ENCODE measurements around the gene KCNK4.
A peak's percentile ranks its signal among the peaks of the same experiment; 100 is the strongest.

KCNK4 gene

DNA sequence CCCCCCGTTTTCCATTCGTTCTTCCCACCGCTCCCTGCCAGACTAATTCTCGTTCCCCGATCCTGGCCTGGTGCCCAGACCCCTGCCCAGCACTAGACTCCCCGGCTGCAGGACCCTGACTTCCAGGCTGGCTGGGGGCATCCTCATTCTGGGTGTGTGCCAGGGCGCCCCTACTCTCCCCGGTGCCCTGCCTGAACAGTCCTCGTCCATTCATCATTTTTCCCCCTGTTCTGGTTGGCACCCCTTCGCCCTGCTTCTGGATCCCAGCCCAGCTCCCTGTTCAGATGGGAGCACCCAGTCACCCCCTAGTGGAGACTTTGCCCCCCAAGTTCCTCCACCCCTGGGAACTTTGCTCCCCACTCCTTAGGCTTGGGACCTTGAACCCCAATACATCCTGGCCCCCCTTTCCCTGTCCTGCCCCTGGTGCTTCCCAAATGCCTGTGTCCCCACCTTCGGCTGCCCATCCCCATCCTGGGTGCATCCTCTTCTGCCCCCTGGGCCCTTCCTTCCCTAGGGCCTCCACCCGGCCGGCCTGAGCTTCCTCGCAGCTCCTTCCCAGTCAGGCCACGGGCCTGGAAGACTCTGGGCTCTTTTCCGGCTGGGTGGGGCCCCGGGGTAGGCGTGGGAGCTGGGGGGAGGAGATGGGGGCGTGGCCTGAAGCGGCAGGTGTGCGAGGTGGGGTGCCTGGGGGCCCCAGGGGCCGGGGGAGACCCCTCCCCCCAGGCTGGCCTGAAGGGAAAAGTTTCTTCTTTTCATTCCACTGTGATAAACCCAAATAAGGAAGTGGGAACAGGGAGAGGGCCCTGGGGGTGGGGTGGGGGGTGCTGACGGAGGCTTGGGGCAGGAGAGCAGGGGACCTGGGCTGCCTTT lies 38.9 kb upstream of the KCNK4 start:
- peak; percentile 50 for DNase-seq (ENCODE audit: extremely low spot score)
- ChIA-PET POLR2A (interaction anchor here (0.9 to 1.3 kb wide), 2 partner anchors 11 to 19 kb away, joined by 3 to 4 read pairs; no protein-coding TSS in a partner anchor), CTCF (interaction anchor here (0.8 to 4.6 kb wide), 15 partner anchors 8 to 65 kb away, joined by 3 to 134 read pairs (median 4); partner anchors contain the start of genes BAD, CATSPERZ, FERMT3 and FKBP2)
- TF ChIP-seq, protein P1, sequence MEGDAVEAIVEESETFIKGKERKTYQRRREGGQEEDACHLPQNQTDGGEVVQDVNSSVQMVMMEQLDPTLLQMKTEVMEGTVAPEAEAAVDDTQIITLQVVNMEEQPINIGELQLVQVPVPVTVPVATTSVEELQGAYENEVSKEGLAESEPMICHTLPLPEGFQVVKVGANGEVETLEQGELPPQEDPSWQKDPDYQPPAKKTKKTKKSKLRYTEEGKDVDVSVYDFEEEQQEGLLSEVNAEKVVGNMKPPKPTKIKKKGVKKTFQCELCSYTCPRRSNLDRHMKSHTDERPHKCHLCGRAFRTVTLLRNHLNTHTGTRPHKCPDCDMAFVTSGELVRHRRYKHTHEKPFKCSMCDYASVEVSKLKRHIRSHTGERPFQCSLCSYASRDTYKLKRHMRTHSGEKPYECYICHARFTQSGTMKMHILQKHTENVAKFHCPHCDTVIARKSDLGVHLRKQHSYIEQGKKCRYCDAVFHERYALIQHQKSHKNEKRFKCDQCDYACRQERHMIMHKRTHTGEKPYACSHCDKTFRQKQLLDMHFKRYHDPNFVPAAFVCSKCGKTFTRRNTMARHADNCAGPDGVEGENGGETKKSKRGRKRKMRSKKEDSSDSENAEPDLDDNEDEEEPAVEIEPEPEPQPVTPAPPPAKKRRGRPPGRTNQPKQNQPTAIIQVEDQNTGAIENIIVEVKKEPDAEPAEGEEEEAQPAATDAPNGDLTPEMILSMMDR (IDR thresholded peaks at IDR 0.05; ENCODE audit: control extremely low read depth, extremely low read depth, low read depth, missing control alignments): peak; percentile 31

DNA sequence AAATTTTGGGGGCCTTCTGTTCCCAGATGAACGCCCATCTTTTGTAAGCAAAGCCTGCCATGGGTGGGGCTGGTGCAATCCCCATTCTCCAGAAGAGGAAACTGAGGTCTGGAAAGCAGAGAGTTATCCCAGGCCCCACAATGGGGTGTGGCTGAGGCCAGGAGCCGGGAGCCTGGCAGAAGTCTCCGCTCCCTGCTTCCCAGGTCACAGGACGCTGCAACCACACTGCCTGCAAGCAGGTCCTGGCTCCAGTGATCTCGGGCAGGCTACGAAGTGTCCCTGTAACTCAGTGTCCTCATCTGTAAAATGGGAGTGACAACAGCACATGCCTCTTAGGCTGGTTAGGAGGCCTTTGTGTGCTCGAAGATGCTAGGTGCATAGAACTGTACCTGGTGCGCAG lies 38.1 kb upstream of the KCNK4 start:
- DNase-seq (ENCODE audit: extremely low spot score): no peak
- TF ChIP-seq, protein P1 (IDR thresholded peaks at IDR 0.05; ENCODE audit: control extremely low read depth, extremely low read depth, low read depth, missing control alignments): no peak
- ChIA-PET POLR2A (no interaction called here), CTCF (interaction anchor here (1.4 to 4.6 kb wide), 6 partner anchors 12 to 51 kb away, joined by 4 to 134 read pairs (median 10); partner anchors contain the start of gene FERMT3)

DNA sequence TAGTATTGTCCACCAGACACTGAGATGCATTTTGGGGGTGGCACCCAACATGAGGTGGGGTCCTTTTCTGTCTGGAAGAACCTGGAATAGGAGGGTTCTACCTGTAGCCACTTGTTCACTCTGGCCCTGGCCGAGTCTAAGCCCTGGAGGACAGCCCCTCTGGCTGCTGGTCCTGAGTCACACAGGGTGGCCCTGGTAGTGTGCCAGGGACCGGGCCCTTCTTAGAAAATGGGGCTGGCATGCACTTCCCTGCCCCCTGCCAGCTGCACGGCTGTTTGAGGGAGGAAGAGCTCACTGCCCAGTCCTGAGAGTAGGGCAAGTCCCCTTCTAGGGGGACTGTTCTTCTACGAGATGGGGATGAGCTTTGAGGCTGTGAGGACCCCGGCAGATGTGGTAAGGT lies 37.6 kb upstream of the KCNK4 start:
- ChIA-PET CTCF (interaction anchor here (1.2 to 3.2 kb wide), 3 partner anchors 10 to 48 kb away, joined by 3 to 11 read pairs (median 4); no protein-coding TSS in a partner anchor), POLR2A (interaction anchor here (0.6 kb wide), 1 partner anchor 75 kb away, joined by 4 read pairs; no protein-coding TSS in a partner anchor)
- DNase-seq (ENCODE audit: extremely low spot score): no peak
- TF ChIP-seq, protein P1 (IDR thresholded peaks at IDR 0.05; ENCODE audit: control extremely low read depth, extremely low read depth, low read depth, missing control alignments): no peak

DNA sequence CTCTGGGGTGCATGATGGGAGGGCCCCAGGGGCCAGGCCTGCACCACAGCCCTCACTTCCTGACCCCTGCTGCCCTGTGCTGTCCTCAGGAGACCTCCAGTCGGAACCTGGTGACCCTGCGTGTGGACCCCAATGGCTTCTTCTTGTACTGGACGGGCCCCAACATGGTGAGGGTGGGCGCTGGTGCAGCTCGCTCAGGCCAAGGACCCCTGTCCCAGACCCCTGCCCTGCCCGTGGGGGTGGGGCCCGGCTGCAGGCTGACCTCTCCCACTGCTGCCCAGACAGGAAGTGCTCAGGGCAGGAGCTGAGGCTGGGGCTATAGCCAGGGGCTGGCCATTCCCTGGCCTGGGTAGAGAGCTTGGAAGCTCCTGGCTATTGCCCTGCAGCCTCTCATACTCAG lies 36.8 kb upstream of the KCNK4 start:
- ChIA-PET POLR2A (no interaction called here), CTCF (interaction anchor here (1.2 to 3.2 kb wide), 4 partner anchors 9 to 51 kb away, joined by 3 to 11 read pairs (median 6); partner anchors contain the start of gene ESRRA)
- DNase-seq (ENCODE audit: extremely low spot score): no peak
- TF ChIP-seq, protein P1 (IDR thresholded peaks at IDR 0.05; ENCODE audit: control extremely low read depth, extremely low read depth, low read depth, missing control alignments): no peak

DNA sequence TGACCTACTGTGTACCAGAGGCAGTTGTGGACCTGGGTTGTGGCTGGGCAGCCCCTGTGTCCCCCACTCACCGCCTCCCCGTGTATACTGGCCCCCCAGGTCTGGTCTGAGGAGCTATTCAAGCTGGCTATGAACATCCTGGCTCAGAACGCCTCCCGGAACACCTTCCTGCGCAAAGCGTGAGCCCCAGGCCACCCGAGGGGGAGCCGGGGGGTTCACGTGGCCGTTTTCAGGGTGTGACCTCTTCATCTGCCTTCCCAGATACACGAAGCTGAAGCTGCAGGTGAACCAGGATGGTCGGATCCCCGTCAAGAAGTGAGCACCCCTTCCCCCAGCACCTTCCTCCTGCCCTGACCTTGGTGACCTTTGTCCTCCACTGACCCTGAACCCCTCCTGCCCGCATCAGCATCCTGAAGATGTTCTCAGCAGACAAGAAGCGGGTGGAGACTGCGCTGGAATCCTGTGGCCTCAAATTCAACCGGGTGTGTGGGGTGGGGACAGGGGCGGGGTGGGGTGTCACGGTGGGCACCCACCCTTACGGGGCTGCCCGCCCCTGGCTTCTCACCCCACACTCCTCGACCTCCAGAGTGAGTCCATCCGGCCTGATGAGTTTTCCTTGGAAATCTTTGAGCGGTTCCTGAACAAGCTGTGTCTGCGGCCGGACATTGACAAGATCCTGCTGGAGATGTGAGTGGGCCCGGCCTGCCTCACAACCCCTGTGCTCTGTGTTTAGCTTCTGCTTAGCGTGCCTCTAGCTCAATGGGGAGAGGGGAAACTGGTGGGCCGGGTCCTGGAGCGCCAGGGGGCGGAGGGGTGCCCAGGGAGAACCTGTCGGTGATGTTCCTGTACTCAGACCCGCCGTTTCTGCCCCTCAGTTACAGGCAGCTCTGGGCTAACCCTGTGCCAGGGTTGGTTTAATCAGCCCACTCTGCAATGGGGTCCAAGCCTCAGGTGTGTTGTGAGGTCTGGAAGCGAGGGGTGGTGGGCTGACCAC lies 35.7 kb upstream of the KCNK4 start:
- POLR2A ChIA-PET: interaction anchor here (0.6 kb wide), 1 partner anchor 12 kb away, joined by 5 read pairs; no protein-coding TSS in a partner anchor
- TF ChIP-seq, protein P1 (IDR thresholded peaks at IDR 0.05; ENCODE audit: control extremely low read depth, extremely low read depth, low read depth, missing control alignments): no peak
- CTCF ChIA-PET: interaction anchor here (0.7 to 3.2 kb wide), 5 partner anchors 9 to 51 kb away, joined by 3 to 11 read pairs (median 4); partner anchors contain the start of gene ESRRA
- DNase-seq (ENCODE audit: extremely low spot score): no peak

All from GM10248 (cell line).